ENCODE data around the gene WFDC10A.

DNA sequence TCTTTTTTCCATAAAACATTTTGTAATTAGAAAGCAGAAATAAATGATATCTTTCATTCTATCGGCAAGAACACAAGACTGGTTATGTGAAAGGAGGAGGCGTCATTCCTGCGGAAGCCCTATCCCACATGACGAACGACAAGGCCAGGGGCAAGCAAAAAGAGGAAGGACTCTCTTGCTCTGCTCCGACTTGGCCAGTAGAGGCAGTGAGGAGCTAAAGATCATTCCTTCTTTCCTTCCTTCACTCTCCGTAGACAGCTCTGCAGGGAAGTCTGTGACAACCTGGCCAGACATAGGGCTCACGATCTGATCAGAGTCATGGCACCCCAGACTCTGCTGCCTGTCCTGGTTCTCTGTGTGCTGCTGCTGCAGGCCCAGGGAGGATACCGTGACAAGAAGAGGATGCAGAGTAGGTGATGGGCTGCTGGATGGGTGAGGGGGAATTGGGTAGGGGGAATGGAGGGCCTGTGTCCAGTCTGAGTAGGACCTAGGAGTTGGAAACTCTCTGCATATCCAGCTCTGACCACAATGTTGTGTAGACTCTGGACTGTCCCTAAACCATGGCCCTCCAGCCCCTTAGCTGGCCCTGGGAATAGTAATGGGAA lies at the start of gene WFDC10A:
- TF ChIP-seq, protein P1, sequence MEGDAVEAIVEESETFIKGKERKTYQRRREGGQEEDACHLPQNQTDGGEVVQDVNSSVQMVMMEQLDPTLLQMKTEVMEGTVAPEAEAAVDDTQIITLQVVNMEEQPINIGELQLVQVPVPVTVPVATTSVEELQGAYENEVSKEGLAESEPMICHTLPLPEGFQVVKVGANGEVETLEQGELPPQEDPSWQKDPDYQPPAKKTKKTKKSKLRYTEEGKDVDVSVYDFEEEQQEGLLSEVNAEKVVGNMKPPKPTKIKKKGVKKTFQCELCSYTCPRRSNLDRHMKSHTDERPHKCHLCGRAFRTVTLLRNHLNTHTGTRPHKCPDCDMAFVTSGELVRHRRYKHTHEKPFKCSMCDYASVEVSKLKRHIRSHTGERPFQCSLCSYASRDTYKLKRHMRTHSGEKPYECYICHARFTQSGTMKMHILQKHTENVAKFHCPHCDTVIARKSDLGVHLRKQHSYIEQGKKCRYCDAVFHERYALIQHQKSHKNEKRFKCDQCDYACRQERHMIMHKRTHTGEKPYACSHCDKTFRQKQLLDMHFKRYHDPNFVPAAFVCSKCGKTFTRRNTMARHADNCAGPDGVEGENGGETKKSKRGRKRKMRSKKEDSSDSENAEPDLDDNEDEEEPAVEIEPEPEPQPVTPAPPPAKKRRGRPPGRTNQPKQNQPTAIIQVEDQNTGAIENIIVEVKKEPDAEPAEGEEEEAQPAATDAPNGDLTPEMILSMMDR (IDR thresholded peaks at IDR 0.05) = peak; percentile 25 to 71
- no peak for TF ChIP-seq POLR2A (IDR thresholded peaks at IDR 0.05)
- TF ChIP-seq EP300 (IDR thresholded peaks at IDR 0.05) = no peak

Data from suprapubic skin (tissue), 3 donors.